DMS 273 treated with DMSO at 0.1 percent for 48 hours (cell line): ENCODE data around the gene KLF13.

Experiments used
- DNase-seq: peaks from one replicate; lab custom pipeline; 2025; lab: John Stamatoyannopoulos, UW

KLF13 gene

GRCh38 chr15:31332020-31332680, 5.5 kb downstream of the KLF13 start:
- DNase-seq: no peak

- no peak for DNase-seq
Observed at GRCh38 chr15:31332681-31333071, 6.0 kb downstream of the KLF13 start.

GRCh38 chr15:31333119-31333518, 6.5 kb downstream of the KLF13 start:
- DNase-seq: no peak

GRCh38 chr15:31333820-31334219, 7.2 kb downstream of the KLF13 start:
- no peak for DNase-seq

- no peak for DNase-seq
Observed at GRCh38 chr15:31335989-31336592, 9.5 kb downstream of the KLF13 start.

- DNase-seq: no peak
Observed at GRCh38 chr15:31336593-31337295, 10.1 kb downstream of the KLF13 start.

- no peak for DNase-seq
Observed at GRCh38 chr15:31337352-31338031, 10.9 kb downstream of the KLF13 start.

- DNase-seq: no peak
Observed at GRCh38 chr15:31338318-31338878, 11.8 kb downstream of the KLF13 start.

- DNase-seq: peak; percentile 54
Observed at GRCh38 chr15:31338879-31339557, 12.4 kb downstream of the KLF13 start.

- DNase-seq: no peak
Observed at GRCh38 chr15:31339558-31339895, 12.9 kb downstream of the KLF13 start.

- DNase-seq: no peak
Observed at GRCh38 chr15:31340047-31340446, 13.4 kb downstream of the KLF13 start.

- DNase-seq: no peak
Observed at GRCh38 chr15:31340592-31340991, 14.0 kb downstream of the KLF13 start.

GRCh38 chr15:31341071-31341470, 14.4 kb downstream of the KLF13 start:
- DNase-seq: no peak

- DNase-seq: no peak
Observed at GRCh38 chr15:31341496-31342195, 15.0 kb downstream of the KLF13 start.

- DNase-seq: no peak
Observed at GRCh38 chr15:31342381-31342780, 15.7 kb downstream of the KLF13 start.

GRCh38 chr15:31342781-31343626, 16.4 kb downstream of the KLF13 start:
- DNase-seq: no peak

GRCh38 chr15:31343831-31344230, 17.2 kb downstream of the KLF13 start:
- DNase-seq: no peak

- no peak for DNase-seq
Observed at GRCh38 chr15:31344266-31344665, 17.6 kb downstream of the KLF13 start.

- peak; percentile 8 for DNase-seq
Observed at GRCh38 chr15:31344823-31345605, 18.4 kb downstream of the KLF13 start.
